ENCODE measurements around the gene MLN.
A peak's percentile ranks its signal among the peaks of the same experiment; 100 is the strongest.

Gene MLN

GRCh38 chr6:33813990-33814985, 10.5 kb upstream of the MLN start:
- no peak for DNase-seq

- DNase-seq = no peak
Observed at GRCh38 chr6:33813246-33813904, 9.6 kb upstream of the MLN start.

- peak in 3 of 6 experiments; percentile 10 to 22 (median 20) for DNase-seq
Observed at GRCh38 chr6:33812669-33813068, 8.9 kb upstream of the MLN start.

- no peak for DNase-seq
Observed at GRCh38 chr6:33809594-33809993, 5.8 kb upstream of the MLN start.

- DNase-seq = no peak
Observed at GRCh38 chr6:33808641-33809180, 4.9 kb upstream of the MLN start.

- no peak for DNase-seq
Observed at GRCh38 chr6:33807606-33808005, 3.8 kb upstream of the MLN start.

- DNase-seq = no peak
Observed at GRCh38 chr6:33806841-33807240, 3.0 kb upstream of the MLN start.

GRCh38 chr6:33802186-33802958, 1.4 kb downstream of the MLN start:
- no peak for DNase-seq

- no peak for DNase-seq
Observed at GRCh38 chr6:33801611-33802010, 2.2 kb downstream of the MLN start.

- no peak for DNase-seq
Observed at GRCh38 chr6:33800248-33800969, 3.4 kb downstream of the MLN start.

- no peak for DNase-seq
Observed at GRCh38 chr6:33799454-33800113, 4.2 kb downstream of the MLN start.

- DNase-seq = no peak
Observed at GRCh38 chr6:33798343-33798848, 5.4 kb downstream of the MLN start.

- DNase-seq = no peak
Observed at GRCh38 chr6:33797626-33798342, 6.0 kb downstream of the MLN start.

GRCh38 chr6:33794910-33795623, 8.7 kb downstream of the MLN start:
- no peak for DNase-seq

- DNase-seq = no peak
Observed at GRCh38 chr6:33792981-33793380, 10.8 kb downstream of the MLN start.

GRCh38 chr6:33791620-33792019, 12.2 kb downstream of the MLN start:
- no peak for DNase-seq

- DNase-seq = no peak
Observed at GRCh38 chr6:33790910-33791309, 12.9 kb downstream of the MLN start.

- no peak for DNase-seq
Observed at GRCh38 chr6:33790379-33790778, 13.4 kb downstream of the MLN start.

GRCh38 chr6:33789550-33789895, 14.3 kb downstream of the MLN start:
- no peak for DNase-seq

Measured in stimulated activated naive CD4-positive, alpha-beta T cell (primary cell).